GM19397 (cell line): ENCODE measurements around the gene KDM3B.

Source experiments
- ATAC-seq: cut with Tn5 transposase; IDR thresholded peaks from one replicate; pipeline ENCODE4 v1.9.1; 2021; ENCODE audit warnings: mild to moderate bottlenecking, moderate library complexity; ENCODE audit not compliant: unreplicated experiment

Gene KDM3B

GRCh38 chr5:138448070-138448469 lies 95.6 kb downstream of the KDM3B start:
- ATAC-seq = no peak

- ATAC-seq = no peak
Observed at GRCh38 chr5:138448481-138449398, 96.3 kb downstream of the KDM3B start.

DNA sequence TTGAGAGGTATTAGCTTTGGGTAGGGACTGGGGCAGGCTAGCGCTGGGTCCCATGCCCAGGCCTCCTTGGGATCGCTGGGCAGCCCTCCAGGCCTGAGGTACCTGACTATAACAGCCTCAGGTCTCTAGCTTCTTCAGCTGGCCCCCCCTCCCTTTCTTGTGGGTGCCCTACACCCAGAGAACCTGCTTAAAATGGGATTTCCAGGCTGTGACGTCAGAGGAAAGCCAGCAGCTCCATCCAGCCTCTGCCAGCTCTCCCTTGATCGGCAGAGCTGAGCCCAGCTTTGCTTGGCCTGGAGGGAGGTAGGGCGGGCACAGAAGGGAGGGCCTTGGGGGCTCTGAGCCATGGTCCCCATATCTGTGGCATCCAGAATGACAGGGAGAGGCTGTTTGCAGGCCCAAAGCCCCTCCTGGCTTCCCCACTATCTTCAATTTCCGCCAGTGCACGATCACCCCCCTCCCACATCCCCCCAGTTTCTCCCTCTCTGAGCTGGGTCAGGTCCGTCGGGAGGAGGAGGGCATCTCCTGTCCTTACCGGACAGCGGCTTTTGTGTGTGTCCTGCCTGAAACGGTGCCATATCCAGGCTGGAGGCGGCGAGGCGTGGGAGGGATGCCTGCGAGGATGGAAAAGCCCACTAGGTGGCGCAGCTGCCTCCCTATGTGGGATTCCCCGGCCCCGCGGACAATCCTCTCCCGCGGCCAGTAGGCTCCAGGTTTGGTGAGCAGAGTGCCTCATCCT lies 97.2 kb downstream of the KDM3B start:
- ATAC-seq = peak; percentile 70

DNA sequence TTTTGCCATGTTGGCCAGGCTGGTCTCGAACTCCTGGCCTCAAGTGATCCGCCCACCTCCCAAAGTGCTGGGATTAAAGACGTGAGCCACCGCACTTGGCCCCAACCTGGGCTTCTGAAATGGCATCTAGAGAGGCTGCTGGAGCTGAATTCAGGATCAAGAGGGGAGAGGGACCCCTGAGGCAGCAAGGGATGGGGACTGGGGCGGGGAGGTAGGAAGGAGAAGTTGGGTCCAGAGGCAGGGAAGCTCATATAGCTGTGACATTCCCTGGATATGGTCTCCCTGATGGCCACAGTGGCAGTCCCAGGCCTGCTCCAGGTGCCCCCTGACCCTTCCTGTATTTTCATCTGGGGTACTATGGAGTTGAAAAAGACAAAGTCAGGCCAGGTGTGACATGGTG lies 98.5 kb downstream of the KDM3B start:
- ATAC-seq = no peak

DNA sequence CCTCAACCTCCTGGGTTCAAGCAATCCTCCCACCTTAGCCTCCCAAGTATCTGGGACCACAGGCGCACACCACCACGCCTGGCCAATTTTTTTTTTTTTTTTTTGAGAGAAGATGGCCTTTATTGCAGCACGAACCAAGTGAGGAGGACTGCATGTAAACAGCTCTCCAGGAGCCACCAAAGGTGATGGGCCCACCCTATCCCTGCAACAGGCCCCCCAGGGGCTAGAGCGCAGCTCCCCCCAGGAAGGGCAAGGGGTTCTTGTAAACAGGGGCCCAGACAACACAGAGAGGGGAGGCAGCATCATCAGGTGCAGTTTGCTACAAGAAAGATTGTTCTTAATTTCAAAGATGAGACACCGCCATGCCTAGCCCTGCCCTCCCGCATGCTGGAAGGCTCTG lies 100.2 kb downstream of the KDM3B start:
- ATAC-seq = no peak

DNA sequence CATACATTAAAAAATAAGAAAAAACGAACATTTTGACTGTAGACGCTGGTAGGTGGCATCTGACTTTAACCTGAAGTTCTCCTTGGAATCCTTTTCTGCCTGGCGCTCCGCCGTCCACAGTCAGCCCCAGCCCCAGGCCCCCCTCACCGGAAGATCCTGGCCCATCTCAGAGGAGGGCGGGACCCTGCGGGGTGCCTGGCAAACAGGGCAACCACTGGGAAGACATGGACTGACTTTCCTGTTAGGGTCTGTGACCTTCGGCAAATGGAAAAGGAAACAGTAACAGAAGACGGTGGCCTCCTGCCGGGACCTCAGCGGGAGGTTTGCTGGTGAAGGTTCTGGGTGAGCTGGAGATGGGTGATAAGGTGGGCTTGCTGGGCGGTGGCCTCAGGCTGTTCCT lies 101.1 kb downstream of the KDM3B start:
- ATAC-seq = no peak

DNA sequence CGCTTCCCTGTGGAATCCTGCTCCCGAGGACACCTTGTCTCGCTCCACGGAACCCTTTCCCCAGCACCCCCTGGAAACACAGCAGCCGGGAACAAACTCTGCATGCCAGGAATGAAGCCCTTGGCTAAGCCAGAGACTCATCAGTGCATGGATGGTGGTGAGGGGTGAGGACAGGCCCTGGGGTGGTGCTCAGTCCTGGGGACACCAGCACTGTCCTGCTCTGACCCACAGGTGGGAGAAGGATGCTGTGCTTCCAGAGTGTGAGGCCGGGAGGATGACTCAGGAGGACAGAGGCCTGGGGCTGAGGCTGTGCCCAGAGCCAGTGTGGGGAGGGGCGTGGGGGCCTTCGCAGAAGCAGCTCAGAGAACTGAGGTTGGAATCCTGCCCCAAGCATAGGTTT lies 101.6 kb downstream of the KDM3B start:
- no peak for ATAC-seq

GRCh38 chr5:138455232-138455930 lies 102.9 kb downstream of the KDM3B start:
- ATAC-seq = no peak

DNA sequence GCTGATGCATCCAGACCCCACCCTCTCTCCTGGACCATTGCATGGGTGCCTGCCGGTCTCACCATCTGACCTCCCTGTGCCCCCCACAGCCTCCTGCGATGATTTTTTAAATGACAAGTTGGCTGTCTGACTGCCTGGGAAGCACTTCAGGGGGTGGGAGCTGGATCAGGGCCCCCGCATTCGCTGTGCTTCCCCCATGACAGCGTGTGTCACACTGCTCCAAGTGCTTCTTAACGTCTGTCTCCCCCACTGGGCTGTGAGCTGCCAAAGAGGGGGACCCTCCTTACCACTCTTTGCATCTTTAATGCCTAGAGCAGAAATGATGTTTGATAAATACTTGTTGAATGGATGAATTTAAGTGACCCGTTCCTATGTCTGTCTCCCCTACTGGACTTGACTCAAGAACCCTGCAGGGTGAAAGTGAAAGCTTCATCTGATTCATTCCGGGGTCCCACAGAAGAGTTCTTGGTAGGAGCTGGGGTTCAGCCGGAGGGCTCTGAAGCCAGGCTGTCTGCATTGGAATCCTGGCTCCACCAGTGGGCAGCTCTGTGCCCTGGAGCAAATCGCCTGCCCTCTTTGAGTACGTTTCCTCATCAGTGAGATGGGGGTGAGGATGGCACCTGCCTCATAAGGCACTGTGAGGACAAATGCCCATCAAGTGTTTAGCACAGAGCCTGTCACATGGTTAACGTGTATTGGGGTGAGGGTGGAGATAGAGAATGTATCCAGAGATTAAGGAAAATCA lies 105.2 kb downstream of the KDM3B start:
- no peak for ATAC-seq

GRCh38 chr5:138458384-138458783 lies 105.9 kb downstream of the KDM3B start:
- no peak for ATAC-seq

GRCh38 chr5:138458856-138459255 lies 106.4 kb downstream of the KDM3B start:
- no peak for ATAC-seq

DNA sequence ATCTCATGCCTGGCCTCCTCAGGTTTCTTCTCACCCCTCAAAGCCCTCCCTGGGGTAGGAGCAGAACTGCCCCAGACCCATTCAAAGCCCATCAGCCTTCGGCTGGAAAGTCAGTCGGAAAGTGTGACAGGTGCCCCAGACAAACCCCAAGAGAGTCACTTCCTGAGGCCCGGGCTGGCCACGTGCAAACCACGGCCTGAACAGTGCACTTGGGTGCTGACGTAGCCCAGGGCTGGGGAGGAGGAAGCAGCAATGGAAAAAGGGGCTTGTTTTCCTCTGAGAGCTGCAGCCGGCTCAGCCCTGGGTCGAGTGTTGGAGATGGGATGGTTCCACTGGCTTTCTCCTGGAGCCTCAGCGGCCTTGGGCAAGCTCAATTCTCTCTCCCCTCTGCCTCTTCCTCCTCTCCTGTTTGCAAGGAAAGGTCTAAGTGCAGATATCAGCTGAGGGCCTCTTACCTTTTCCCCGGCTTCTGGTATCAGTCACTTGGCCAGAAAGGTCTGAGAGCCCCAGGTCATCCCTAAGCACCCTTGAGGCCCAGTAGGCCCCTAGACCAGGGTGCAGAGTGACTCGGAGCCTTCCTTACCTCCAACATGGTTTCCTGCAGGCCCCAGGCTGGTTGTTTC lies 106.9 kb downstream of the KDM3B start:
- ATAC-seq = no peak

GRCh38 chr5:138460032-138460693 lies 107.7 kb downstream of the KDM3B start:
- no peak for ATAC-seq

DNA sequence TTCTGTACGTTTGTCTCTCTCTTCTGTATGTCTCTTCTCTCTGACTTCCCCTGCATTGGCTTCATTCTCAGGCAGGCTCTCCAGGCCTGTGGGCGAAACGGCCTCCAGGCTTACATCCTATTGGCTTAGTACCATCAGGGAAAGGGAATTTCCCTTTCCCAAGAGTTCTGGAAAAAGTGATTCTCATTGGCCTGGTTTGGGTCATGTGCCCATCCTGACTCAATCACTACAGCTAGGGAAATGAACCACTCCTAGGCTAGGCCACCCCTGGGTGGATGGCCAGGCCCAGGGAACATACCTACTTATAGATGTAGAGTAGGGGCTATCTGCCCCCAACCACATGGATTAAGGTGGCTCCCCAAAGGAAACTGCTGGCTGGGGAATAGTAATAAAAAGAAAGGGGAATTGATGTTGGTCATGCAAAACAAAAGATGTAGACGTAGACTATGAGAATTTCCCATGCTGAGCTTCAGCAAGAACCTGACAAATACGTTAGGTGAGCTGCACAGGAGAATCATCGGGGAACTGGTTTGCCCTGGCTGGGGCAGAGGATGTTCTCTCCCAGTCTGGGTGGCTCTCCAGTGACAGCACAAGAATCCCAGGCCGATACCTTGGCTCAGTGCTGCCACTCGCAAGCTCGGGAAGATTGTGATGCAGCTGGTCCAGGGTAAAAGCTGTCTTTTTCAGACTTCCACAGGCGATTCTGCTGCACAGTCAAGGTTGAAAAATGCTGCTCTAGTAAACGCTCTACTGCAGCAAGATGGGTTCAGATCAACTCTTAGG lies 109.0 kb downstream of the KDM3B start:
- ATAC-seq = no peak

DNA sequence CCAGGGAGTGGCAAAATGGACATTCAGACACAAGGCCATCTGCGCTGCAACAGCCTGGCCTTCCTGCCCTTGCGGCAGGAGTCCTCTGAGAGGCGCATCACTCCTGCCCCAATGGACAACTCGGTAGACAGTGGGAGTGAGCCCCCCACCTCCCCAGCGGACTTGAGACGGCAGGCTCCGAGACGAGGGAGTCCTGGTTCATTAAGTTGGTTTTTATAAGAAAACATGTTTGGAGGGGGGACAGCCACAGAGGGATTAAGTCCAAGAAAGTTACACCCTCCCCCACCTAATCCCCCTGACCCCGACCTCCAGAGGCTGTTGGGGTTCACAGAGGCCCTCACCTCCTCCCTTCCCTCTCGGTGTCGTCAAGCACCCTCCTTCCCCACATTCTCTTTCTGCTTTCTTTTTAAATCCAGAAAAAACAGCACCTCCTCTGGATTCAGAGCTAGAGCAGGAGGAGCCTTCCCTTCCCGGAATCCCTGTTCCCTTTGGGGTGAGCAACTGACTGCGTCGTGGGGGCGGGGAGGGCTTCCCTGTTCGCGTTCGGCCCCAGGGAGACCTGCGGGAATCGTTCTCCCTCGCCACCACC lies 111.0 kb downstream of the KDM3B start:
- no peak for ATAC-seq

DNA sequence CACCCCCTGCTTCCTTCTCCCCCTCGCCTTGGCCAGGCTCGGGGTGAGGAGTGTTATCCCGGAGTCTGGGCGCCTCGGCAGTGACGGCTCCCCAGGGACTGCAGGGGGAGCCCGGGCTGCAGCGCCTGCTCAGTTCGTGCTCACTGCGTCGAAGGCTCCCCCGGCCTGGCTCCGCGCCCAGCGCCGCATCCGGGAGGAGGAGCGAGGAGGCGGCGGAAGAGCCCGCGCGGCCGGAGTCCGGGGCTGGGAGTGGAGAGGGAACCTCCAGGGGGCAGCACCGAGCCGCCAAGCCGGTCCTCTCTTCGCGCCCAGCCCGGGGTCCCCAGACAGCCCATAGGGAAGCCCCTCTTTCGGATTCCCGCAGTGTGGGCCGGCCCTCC lies 111.5 kb downstream of the KDM3B start:
- ATAC-seq = peak; percentile 52

GRCh38 chr5:138464388-138465260 lies 112.1 kb downstream of the KDM3B start:
- peak; percentile 74 for ATAC-seq
